ENCODE results near the gene ACYP1.
A peak's percentile ranks its signal among the peaks of the same experiment; 100 is the strongest.
"Not testable (repeated sequence)": the region's sequence is repeated elsewhere in the genome, so short reads cannot be mapped to it uniquely, and the experiment has no call there.

The ACYP1 gene

GRCh38 chr14:75068294-75069120 is 4.7 kb upstream of the ACYP1 start:
- DNase-seq (ENCODE audit: low read depth), result no peak

GRCh38 chr14:75067765-75068164 is 3.9 kb upstream of the ACYP1 start:
- not testable (repeated sequence) for DNase-seq (ENCODE audit: low read depth)

- no peak for DNase-seq (ENCODE audit: low read depth)
These were observed 3.4 kb upstream of the ACYP1 start for GRCh38 chr14:75067212-75067611.

- DNase-seq (ENCODE audit: low read depth), result no peak
These were observed 2.9 kb upstream of the ACYP1 start for GRCh38 chr14:75066691-75067090.

- no peak for DNase-seq (ENCODE audit: low read depth)
These were observed 362 bp upstream of the ACYP1 start for GRCh38 chr14:75064205-75064567.

- DNase-seq (ENCODE audit: low read depth), result no peak
These were observed 811 bp downstream of the ACYP1 start for GRCh38 chr14:75063013-75063412.

GRCh38 chr14:75060420-75060819 is 3.4 kb downstream of the ACYP1 start:
- DNase-seq (ENCODE audit: low read depth), result no peak

- DNase-seq (ENCODE audit: low read depth), result no peak
These were observed 4.2 kb downstream of the ACYP1 start for GRCh38 chr14:75059642-75060041.

GRCh38 chr14:75054421-75054820 is 9.4 kb downstream of the ACYP1 start:
- DNase-seq (ENCODE audit: low read depth), result no peak

- DNase-seq (ENCODE audit: low read depth), result no peak
These were observed 10.2 kb downstream of the ACYP1 start for GRCh38 chr14:75053396-75054291.

GRCh38 chr14:75051556-75051899 is 12.3 kb downstream of the ACYP1 start:
- no peak for DNase-seq (ENCODE audit: low read depth)

GRCh38 chr14:75050852-75051555 is 12.8 kb downstream of the ACYP1 start, which contains the start of gene MLH3:
MLH3 (minus strand) TSS chr14:75051467; CDS start chr14:75049655, 1,812 bp downstream.
- DNase-seq (ENCODE audit: low read depth), result peak; percentile 66

GRCh38 chr14:75049731-75050201 is 14.1 kb downstream of the ACYP1 start:
- no peak for DNase-seq (ENCODE audit: low read depth)

GRCh38 chr14:75049136-75049535 is 14.7 kb downstream of the ACYP1 start:
- DNase-seq (ENCODE audit: low read depth), result no peak

- no peak for DNase-seq (ENCODE audit: low read depth)
These were observed 15.7 kb downstream of the ACYP1 start for GRCh38 chr14:75048101-75048500.

- no peak for DNase-seq (ENCODE audit: low read depth)
These were observed 16.3 kb downstream of the ACYP1 start for GRCh38 chr14:75047506-75047905.

GRCh38 chr14:75046899-75047298 is 16.9 kb downstream of the ACYP1 start:
- DNase-seq (ENCODE audit: low read depth), result no peak

GRCh38 chr14:75046275-75046674 is 17.5 kb downstream of the ACYP1 start:
- DNase-seq (ENCODE audit: low read depth), result no peak

- no peak for DNase-seq (ENCODE audit: low read depth)
These were observed 19.1 kb downstream of the ACYP1 start for GRCh38 chr14:75044752-75045151.

GRCh38 chr14:75044322-75044721 is 19.5 kb downstream of the ACYP1 start:
- DNase-seq (ENCODE audit: low read depth), result no peak

GRCh38 chr14:75042035-75042434 is 21.8 kb downstream of the ACYP1 start:
- no peak for DNase-seq (ENCODE audit: low read depth)

GRCh38 chr14:75041613-75042012 is 22.2 kb downstream of the ACYP1 start:
- no peak for DNase-seq (ENCODE audit: low read depth)

Measured in stimulated activated CD8-positive, alpha-beta memory T cell treated with anti-CD3 and anti-CD28 coated beads, Interleukin-12 subunit alpha, Interleukin-12 subunit beta, amount 100 ng/mL, for 4 hours (primary cell).